ENCODE measurements around the gene TAF4. TPM values are rescaled to one million over a fixed set of nuclear protein-coding genes. Genes with fewer than 3 reads are reported as not detected.

Gene TAF4
- total RNA-seq, 4 donors from 2014 or later, result 13.9 to 22.0 (median 18.6) TPM

GRCh38 chr20:62068997-62069396, 3.3 kb upstream of the TAF4 start:
- H3K4me3 ChIP-seq (replicated peaks in 1 of 3), result no peak overlapping the region
- 89 to 93% methylated on average over 7 of the region's 7 CpGs for WGBS, 2 donors
- H3K36me3 ChIP-seq, result no peaks in the 10 kb centered on the region
- H3K27me3 ChIP-seq, result no peaks in the 10 kb centered on the region
- H3K9me3 ChIP-seq, result no peaks in the 10 kb centered on the region
- intact Hi-C loops (cut with DNase I), result loop anchor here (5.0 kb wide), 2 partner anchors 53 to 73 kb away; partner anchors contain the start of genes LSM14B, PSMA7 and SS18L1
- TF ChIP-seq POLR2A (IDR thresholded peaks at IDR 0.05), result no peak
- TF ChIP-seq, protein P1, sequence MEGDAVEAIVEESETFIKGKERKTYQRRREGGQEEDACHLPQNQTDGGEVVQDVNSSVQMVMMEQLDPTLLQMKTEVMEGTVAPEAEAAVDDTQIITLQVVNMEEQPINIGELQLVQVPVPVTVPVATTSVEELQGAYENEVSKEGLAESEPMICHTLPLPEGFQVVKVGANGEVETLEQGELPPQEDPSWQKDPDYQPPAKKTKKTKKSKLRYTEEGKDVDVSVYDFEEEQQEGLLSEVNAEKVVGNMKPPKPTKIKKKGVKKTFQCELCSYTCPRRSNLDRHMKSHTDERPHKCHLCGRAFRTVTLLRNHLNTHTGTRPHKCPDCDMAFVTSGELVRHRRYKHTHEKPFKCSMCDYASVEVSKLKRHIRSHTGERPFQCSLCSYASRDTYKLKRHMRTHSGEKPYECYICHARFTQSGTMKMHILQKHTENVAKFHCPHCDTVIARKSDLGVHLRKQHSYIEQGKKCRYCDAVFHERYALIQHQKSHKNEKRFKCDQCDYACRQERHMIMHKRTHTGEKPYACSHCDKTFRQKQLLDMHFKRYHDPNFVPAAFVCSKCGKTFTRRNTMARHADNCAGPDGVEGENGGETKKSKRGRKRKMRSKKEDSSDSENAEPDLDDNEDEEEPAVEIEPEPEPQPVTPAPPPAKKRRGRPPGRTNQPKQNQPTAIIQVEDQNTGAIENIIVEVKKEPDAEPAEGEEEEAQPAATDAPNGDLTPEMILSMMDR (IDR thresholded peaks at IDR 0.05), result no peak
- H3K4me1 ChIP-seq, result peaks cover 10 to 14% of the 10 kb centered on the region in 2 donors
- no peak overlapping the region for H3K27ac ChIP-seq
- no peak for DNase-seq

DNA sequence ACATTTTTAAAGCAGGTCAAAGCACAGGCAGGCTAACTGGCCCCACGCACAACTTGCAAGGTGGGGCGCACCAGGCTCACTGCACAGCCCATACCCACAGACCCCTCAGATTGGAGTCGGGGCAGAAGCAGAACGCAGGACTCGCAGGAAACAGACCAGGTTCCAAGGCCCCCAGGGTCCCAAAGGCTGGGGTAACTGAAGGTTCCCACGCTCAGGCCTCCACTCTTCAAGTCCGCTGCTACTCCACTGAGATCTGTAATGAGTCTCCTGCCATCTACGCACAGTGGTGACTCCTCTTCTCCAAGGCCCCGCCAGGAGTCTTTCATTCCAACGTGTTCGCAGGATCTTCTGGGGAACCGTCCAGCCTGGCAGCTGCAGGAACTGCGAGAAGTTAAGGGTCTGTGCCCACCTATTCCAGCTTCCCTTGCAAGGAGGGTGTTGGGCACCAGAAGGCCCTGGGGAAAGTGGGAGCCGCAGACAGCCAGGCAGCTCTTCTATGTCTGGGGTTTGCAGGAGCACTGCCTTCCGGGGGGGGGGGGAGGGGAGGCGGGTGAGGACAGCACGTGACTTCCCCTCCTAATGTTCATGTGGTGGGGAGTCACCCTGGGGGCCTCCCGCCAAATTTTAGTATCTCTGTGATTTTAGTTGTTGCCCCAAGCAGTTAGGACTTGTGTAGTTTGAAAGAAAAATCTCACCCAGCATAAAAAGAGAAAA, 2.0 kb upstream of the TAF4 start:
- Histone ChIP-seq H3K4me3 (replicated peaks in 1 of 3) (no peak overlapping the region), H3K36me3 (no peaks in the 10 kb centered on the region), H3K9me3 (no peaks in the 10 kb centered on the region), H3K27ac (peak overlapping the region in 1 of 3 donors; percentile 81), H3K4me1 (peaks cover 19 to 25% of the 10 kb centered on the region in 2 donors), H3K27me3 (no peaks in the 10 kb centered on the region)
- 66 to 72% methylated on average over 13 to 18 of the region's 18 CpGs for WGBS, 2 donors
- TF ChIP-seq, protein P1 (IDR thresholded peaks at IDR 0.05), result no peak
- no peak for TF ChIP-seq POLR2A (IDR thresholded peaks at IDR 0.05)
- intact Hi-C loops (cut with DNase I), result loop anchor here (5.0 kb wide), 2 partner anchors 55 to 75 kb away; partner anchors contain the start of genes LSM14B, PSMA7 and SS18L1
- no peak for DNase-seq

DNA sequence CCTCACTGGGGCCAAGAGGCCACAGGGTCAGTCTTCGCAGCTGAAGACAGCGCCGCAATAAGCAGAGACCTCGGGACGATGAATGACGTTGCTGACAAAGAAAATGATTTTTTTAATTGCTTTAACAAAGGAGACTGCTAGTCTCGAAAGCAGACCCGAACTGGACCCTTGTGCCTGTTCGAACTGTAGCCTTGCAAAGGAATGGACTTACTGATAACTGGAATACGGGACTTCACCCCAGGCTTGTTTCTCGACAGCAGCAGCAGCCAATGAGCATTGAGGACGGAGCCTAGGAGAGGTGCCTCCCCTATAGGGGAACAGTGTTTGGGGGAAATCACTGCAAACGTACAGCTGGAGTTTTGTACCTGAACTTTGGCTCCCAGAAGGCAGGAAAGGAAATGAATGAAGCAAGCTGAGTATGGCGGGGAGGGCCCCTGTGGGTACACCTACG, 1.3 kb upstream of the TAF4 start:
- H3K4me1 ChIP-seq, result peaks cover 19 to 25% of the 10 kb centered on the region in 2 donors
- TF ChIP-seq, protein P1 (IDR thresholded peaks at IDR 0.05), result no peak
- no peak for TF ChIP-seq POLR2A (IDR thresholded peaks at IDR 0.05)
- H3K27ac ChIP-seq, result peak overlapping the region; percentile 81 to 92 (median 87)
- intact Hi-C loops (cut with DNase I), result loop anchor here (5.0 kb wide), 2 partner anchors 55 to 75 kb away; partner anchors contain the start of genes LSM14B, PSMA7 and SS18L1
- peak overlapping the region in 2 of 3 donors; percentile 25 to 49 for H3K4me3 ChIP-seq (replicated peaks in 1 of 3)
- DNase-seq, result peak in 1 of 2 donors; percentile 16
- no peaks in the 10 kb centered on the region for H3K9me3 ChIP-seq
- H3K27me3 ChIP-seq, result no peaks in the 10 kb centered on the region
- WGBS, 2 donors, result 16% methylated on average over 15 of the region's 15 CpGs
- H3K36me3 ChIP-seq, result no peaks in the 10 kb centered on the region

GRCh38 chr20:62066339-62066982, 780 bp upstream of the TAF4 start:
- TF ChIP-seq, protein P1 (IDR thresholded peaks at IDR 0.05), result peak in 1 of 6 experiments; percentile 7
- peak in 1 of 2 donors; percentile 15 for TF ChIP-seq POLR2A (IDR thresholded peaks at IDR 0.05)

More at GRCh38 chr20:62066339-62066982, 780 bp upstream of the TAF4 start:
- intact Hi-C loops (cut with DNase I), result loop anchor here (5.0 kb wide), 2 partner anchors 56 to 76 kb away; partner anchors contain the start of genes LSM14B, PSMA7 and SS18L1
- Histone ChIP-seq H3K27ac (peak overlapping the region; percentile 81 to 92 (median 87)), H3K27me3 (no peaks in the 10 kb centered on the region), H3K4me1 (peaks cover 19 to 25% of the 10 kb centered on the region in 2 donors), H3K36me3 (no peaks in the 10 kb centered on the region), H3K9me3 (no peaks in the 10 kb centered on the region), H3K4me3 (replicated peaks in 1 of 3) (peak overlapping the region; percentile 25 to 49 (median 49))
- DNase-seq, result peak; percentile 73 to 75
- 1 to 3% methylated on average over 14 to 17 of the region's 47 CpGs for WGBS, 2 donors

Data from thyroid gland (tissue), 4 donors.